NCI-H1092 (cell line): ENCODE data around the gene JAM3.
"Not testable (repeated sequence)": the region's sequence is repeated elsewhere in the genome, so short reads cannot be mapped to it uniquely, and the experiment has no call there.

ENCODE experiments used
- DNase-seq: peaks from one replicate; lab custom pipeline; 2025; lab: John Stamatoyannopoulos, UW

The JAM3 gene

DNA sequence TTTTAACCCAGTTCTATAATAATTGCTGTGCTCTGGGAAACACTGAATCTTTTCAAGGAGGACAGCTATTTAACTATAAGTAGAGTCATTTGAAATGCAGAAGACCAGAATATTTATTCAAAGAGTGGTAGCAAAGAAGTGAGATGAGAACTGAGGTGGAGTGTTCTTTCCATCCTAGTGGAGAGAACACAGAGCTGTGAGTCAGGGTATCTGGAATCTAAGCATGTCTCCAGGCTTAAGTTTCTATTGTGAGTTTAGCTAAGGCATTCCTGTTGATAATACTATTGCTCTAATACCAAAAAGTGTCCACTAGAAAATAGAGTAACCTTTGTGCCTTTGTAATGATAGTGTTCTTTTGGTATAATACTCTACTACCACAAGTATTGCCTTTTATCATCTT lies 32.4 kb downstream of the JAM3 start:
- DNase-seq = no peak

DNA sequence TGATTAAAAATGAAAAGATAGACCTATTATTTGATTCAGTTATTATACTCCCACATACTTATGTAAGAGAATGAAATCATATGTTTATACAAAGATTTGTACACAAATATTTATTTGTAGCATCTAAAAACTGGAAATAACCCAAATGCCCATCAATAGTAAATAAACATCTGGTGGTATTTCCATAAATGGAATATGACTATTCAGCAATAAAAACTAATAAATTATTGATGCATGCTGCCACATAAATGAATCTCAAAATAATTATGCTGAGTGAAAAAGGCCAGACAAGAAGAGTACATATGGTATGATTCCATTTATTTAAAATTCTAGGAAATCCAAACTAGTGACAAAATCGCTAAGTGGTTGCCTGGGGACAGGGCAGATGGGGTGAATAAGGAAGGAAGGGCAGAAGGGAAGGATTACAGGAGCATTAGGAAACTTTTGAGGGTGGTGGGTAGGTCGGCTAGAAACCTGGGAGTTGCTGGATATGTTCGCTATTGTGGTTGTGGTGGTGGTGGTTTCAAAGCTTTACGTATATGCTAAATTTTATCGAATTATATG lies 41.5 kb downstream of the JAM3 start:
- DNase-seq = no peak

DNA sequence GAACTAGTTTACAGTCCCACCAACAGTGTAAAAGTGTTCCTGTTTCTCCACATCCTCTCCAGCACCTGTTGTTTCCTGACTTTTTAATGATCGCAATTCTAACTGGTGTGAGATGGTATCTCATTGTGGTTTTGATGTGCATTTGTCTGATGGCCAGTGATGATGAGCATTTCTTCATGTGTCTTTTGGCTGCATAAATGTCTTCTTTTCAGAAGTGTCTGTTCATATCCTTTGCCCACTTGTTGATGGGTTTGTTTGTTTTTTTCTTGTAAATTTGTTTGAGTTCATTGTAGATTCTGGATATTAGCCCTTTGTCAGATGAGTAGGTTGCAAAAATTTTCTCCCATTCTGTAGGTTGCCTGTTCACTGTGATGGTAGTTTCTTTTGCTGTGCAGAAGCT lies 44.9 kb downstream of the JAM3 start:
- not testable (repeated sequence) for DNase-seq

DNA sequence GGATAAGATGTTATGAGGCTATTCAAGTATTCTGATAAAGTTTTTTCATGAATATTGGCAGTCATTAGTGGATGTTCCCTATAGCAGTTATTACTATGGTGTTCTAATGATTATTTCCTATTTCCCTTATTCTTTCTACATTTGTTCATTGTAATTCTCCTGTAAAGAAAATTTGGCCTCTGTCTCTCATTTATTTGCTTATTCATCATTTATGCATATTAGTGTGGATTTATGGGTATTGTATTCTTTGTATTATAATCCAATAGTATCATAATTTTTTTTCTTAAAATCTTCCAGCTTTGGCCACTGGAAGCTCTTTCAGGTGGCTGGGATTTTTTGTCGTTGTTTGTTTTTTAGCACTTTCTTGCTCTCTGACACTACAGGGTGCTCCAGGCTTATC lies 47.3 kb downstream of the JAM3 start:
- DNase-seq = no peak

DNA sequence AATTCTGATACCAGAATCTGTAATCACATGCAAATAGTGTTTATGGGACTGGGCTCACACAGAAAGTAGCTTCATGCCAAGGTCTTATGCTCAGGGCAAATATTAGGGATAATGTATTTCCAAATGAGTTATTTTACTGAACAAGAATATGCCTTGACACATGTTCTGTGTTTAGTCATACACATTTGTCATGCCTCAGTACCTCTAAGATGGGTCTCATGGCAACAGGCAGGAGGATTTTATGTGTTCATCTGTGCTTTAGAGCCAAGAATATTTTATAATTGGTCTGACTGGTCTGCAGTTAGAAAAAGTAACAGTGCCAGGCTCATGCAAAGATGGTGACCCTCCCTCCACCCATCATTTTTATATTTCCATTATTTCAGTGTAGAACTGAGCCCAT lies 49.1 kb downstream of the JAM3 start:
- peak; percentile 42 for DNase-seq

DNA sequence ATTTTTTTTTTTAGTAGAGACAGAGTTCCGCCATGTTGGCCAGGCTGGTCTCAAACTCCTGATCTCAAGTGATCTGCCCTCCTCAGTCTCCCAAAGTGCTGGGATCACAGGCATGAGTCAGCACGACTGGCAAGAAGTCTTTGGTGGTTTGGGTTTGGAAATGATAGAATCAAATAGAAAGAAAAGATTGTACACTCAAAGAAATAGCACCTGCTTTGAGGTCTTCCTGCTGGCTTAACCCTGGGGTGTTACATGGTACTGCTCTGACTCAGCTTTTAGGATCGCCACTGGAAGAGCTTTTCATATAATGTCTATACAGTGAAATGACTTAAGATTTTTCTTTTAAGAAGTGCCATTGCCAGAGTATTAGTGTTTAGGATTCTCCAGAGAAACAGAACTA lies 50.2 kb downstream of the JAM3 start:
- no peak for DNase-seq

DNA sequence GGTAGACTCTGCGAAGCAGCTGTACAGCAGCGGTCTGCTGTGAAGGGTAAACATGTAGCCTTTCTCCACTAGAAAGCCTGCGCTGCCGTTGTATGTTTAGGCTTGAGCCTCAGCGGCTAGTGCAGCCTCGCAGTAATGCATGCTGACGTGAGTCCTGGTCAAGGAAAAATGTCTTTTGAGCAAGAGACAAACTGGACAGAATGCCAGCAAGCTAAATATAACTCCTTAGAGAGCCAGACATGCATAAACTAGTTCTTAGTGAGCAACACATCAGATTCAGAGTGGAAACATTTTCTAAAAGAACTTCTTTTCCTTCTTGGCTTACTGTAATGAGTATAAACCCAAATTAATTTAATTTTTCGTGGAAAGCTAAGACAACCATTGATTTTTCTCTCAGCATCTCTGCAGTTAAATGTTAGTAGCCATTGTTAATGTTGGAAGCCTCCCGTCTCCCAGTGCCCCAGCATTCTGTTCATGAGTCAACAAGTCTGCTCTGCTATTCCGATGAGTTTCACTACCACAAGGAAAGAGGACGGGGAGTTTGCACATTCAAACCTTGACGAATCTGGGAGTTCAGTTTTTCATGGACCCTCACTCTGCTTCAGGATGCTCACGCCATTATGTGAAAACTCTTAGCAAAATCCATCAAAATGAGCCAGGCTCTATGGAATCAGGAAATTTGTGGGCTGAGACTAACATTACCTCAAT lies 51.4 kb downstream of the JAM3 start:
- DNase-seq = peak; percentile 42

DNA sequence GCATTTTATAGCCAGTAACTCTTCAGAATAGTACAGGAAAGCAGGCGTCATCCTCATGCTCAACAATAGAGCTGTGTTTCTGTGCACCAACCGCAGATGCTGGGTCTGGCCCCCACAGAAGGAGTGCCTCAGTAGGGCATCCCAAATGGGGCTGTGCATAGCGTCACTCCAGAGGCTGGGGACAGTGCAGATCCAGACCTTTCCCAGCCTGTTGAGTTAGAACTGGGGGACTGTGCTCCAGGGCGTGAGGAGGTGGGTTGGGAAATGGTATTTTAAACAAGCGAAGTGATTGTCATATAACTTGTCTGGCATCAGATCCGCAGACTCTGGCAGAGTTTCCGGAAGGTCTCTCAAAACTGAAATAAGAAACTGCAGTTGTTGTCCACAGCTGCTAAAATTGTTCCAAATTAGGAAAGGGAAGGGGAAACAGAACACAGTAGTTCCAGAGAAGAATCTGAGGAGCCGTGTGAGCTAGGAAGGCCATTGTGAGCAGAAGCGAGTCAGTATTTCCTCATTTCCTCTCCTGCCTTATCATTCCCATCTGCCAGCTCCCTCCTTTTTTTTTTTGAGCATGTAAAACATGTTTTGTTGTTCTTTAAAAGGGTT lies 52.2 kb downstream of the JAM3 start:
- no peak for DNase-seq

DNA sequence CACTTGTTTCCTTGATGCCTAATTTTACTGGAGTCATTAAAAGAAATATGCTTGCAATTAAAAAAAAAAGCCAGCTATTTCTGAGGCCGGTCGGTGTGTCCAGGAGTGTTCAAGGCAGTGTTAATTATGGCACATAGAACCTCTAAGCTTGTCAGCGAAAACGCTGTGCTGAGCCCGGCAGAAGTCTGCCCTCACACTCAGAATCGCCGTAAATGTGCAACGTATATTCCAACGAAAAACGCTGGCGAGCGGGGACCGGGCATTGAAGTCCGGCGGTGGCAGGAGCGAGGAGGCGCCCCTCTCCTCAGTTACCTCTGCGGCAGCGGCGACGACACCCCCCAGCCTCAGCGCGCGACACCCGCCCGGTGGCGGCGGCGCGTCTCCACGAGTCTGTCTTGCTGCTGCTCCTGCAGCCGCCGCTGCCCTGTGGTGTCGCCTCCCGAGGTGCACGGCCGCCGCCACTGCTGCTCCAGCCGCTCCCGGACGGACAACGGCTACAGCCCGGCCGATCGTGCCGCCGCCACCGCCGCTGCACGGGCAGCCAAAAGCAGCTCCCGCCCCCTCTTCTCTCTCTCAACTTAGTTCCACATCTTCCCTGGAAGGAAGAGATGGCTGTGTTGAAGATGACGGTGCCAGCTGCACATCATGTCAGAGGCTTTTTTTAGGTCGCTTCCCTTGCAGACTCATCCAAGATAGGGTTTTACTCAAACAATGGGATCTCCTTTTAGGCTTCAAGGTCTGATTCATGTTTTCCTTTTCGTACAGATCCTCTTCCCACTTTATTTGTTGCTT lies 56.0 kb downstream of the JAM3 start:
- DNase-seq = no peak

DNA sequence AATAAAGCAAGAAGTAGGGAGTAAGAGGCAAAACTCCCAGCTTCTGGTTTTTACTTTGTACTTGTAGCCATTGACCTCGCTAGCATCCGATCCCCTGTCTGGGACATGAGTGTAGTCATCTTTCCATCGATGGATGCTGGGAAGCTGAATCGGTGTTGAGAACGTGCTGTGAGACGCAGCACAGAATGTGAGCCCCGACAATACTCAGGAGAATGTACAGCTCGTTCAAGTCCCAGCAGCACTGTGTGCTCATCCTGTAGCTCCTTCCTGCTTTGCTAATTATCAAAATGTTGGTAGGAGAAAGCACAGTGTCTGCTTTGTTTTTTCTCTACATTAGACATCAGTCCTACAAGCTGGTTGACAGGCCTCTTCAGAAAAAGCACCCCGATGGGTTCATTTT lies 56.6 kb downstream of the JAM3 start:
- no peak for DNase-seq

DNA sequence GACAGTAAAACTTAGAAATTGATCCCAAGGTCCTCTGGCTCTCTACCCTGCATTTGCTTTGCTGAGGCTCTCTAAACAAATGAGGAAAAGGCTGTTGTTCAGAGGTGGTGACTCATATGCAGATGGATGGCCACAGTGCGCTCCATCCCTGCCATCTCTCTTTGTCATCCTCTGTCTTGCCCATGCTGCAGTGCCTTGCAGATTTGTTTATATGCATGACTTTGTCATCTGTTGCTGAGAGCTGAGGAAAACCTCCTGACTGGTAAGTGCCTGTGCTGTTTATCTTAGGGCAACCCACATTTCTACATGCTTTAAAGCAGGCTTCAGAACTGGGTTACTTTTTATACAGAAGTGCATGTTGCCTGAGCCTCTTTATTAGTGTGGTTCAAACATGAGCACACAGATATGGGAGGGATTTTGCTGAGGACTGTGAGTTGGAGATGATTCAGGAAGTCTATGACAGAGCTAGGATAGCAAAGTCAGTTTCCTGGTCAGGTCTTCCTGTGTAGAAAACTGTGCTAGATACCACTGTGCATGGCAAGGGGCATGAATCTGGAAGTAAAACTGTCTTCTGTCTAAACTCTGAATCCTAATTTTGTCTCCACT lies 57.4 kb downstream of the JAM3 start:
- no peak for DNase-seq

DNA sequence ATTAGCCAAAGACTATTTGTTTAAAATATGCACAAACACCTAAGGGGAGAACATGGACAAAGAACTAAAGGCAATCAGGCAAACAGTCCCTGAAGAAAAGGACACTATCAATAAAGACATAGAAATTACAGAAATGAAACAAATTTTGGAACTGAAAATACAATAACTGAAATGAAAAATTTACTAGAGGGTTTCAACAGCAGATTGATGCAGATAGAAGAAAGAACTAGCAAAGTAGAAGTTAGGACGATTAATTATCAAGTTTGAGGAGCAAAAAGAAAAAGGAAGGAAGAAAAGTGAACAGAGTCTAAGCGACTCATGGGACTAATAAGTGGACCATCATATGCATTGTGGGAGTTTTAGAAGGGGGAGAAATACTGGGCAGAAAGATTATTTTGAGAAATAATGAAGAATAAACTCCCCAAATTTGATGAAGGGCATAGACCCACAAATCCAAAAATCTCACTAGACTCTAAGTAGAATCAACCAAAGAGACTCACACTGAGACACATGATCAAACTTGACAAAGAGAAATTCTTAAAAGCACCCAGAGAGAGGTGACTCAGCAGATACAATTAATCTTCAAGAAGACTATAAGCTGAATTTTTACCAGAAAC lies 62.9 kb downstream of the JAM3 start:
- no peak for DNase-seq

DNA sequence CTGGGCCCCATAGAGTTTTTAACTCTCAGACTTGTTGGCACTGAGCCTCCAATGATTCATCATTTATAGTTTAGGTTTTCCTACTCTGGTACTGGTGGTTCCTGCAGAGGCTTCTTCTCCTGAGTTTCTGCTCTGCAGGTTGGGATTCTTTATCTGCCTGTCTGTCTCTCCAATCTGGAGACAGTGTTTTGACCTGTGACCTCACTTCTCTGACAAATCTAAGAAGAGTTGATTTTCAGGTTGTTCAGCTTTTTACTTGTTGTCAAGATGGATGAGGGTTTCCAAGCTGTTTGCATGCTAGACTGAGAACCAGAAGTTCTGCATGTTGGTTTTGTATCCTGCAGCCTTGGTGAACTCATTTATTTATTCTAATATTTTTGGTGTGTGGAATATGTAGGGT lies 63.9 kb downstream of the JAM3 start:
- DNase-seq = no peak

DNA sequence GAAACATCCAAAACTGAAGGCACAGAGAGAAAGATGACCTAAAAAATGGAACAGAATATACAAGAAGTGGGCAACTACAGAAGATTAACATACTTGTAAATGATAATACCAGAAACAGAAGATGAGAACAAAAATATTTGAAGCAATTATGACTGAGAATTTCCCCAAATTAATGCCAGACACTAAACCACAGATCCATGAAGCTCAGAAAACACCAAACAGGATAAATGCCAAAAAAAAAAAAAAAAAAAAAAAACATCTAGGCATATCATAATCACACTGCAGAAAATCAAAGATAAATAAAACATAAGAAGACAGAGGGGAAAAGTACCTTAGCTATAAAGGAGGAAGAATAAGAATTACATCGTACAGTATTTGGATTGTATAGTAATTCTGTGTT lies 65.3 kb downstream of the JAM3 start:
- DNase-seq = no peak

DNA sequence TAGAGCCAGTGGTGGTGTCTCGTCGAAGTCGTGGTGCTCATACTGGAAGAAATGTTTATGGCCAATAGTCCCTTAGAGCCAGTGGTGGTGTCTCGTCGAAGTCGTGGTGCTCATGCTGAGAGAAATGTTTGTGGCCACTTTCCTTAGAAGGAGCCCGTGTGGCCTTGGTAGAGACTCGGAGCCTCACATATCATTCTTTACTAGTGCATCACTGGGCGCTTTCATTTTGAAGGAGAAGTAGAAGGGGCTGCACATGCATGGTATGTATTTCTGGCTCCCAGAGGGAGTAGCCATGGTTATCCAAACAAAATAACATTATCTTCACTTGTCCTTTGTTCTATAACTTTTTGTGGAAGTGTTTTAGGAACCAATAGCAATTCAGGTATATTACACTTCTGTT lies 69.5 kb downstream of the JAM3 start:
- DNase-seq = no peak

DNA sequence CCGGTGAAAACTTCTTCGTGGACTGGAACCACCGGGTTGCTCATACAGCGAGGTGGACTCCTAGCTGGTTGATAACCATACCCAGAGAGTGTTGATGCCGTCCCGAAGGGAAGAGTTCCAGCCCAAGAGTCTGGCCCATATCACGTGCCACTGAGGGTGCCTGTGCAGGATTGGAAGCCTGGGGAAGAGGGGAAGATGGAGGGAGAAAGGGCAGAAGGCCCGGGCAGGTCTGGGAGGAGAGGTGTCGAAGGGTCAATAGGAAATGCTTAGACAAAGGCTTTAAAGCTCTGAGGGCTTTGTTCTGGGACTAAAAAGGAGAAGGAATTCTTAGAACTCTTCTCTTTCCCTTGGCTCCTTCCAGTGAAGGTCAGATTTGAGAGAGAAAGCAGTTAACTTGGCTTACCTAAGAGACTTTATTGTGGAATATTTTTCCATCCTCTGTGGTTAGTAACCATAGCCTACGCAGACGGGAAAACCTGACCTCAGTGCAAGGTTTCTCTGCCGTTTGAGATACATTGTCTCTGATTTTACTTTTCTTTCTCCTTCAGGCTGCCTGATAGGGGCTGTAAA lies 70.5 kb downstream of the JAM3 start:
- no peak for DNase-seq

DNA sequence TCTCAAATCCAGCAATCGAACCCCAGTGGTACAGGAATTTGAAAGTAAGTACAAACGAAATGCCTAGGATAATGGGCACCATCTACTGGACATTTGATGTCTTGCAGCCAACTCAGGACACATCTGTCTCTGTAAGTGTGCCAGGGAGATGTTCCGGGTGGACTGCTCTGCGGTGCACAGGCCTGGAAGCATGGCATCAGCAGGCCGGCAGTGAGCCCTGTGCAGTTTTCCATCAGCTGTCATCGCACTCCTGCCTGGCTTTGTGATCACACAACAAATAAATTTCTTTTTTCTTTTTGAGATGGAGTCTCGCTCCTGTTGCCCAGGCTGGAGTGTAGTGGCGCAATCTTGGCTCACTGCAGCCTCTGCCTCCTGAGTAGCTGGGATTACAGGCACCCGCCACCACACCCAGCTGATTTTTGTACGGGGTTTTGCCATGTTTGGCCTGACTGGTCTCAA lies 71.0 kb downstream of the JAM3 start:
- peak; percentile 45 for DNase-seq

DNA sequence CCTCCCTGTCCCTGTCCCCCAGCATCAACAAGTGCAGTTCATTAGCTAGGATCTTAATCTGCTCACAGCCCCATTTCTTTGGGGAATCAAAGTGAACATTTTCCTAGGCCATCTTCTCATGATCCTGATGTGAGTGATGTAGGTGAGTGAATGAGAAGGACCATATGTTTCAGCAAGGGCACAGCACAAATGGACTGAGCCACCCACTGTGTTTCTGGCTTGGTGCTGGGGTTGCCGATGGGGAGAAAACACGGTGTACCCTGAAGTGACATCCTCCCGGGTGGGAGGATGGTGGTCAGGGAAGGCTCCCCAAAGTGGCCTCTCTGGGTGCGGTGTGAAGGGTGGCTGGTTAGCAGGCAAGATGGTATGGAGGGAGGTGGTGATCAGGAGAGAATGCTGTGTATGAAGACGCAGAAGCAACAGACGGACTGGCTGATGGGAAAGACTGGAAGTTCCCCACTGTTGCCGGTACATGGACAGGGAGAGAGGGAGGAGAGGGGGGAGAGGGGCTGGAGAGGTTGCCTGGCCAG lies 72.2 kb downstream of the JAM3 start:
- DNase-seq = no peak

DNA sequence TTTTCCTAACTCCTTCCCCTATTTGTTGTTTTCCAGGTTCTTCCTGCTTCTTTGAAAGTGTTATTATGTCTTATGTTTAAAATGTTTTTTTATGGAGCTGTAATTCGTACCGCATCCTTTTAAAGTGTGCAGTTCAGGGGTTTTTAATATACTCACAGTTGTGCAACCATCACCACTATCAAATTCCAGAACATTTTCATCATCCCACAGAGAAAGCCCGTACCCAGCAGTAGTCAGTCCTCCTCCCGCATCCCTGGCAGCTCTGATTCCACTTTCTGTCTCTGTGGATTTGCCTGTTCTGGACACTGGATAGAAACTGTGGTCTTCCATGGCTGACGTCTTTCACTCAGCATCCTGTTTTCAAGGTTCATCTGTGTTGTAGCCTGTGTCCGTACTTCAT lies 73.7 kb downstream of the JAM3 start:
- DNase-seq = no peak

DNA sequence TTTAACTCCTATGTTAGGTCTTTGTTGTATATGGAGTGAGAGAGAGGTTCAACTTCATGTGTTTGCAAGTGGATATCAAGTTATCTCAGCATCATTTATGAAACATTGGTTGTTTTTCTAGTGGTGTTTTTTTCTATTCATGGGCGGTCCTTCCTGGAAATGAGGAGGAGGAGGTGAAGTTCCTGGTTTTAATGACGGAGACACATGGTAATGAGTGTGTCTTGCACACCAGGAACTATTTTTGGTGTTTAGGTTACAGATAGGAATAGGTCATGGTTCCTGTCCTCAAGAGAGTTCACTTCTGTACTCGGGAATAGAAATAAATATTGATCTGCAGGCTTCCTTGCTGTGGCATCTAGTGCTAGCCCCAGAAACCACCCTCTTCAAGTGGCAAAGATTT lies 74.9 kb downstream of the JAM3 start:
- DNase-seq = no peak

DNA sequence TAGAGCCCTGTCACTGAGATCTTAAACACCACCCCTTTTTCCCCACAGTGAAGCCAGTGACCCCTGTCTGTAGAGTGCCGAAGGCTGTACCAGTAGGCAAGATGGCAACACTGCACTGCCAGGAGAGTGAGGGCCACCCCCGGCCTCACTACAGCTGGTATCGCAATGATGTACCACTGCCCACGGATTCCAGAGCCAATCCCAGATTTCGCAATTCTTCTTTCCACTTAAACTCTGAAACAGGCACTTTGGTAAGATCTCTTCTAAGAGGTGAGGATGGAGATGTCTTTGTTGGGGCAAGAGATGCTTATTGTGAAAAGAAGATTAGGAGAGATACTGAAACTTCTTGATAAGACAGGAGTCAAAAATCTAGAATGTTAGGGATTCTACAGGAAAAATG lies 75.9 kb downstream of the JAM3 start:
- no peak for DNase-seq
